ENCODE results near the gene STYX. TPM values are rescaled to one million over a fixed set of nuclear protein-coding genes. Genes with fewer than 3 reads are reported as not detected.
A peak's percentile ranks its signal among the peaks of the same experiment; 100 is the strongest.
"Not testable (repeated sequence)": the region's sequence is repeated elsewhere in the genome, so short reads cannot be mapped to it uniquely, and the experiment has no call there.

Gene STYX
- total RNA-seq, 2 donors from 2014 or later = 12.8 to 20.9 TPM

GRCh38 chr14:52759145-52759544, 29.2 kb downstream of the STYX start:
- peaks cover 0 to 5% of the 10 kb centered on the region in 2 donors for H3K36me3 Mint-ChIP-seq
- H3K27ac Mint-ChIP-seq = no peak overlapping the region
- ATAC-seq (no peak), DNase-seq (ENCODE audit: low spot score in 2 of 2) (no peak)
- no peaks in the 10 kb centered on the region for H3K9me3 Mint-ChIP-seq

- H3K9me3 Mint-ChIP-seq = not testable (repeated sequence)
- peak overlapping the region in 1 of 2 donors; percentile 12 for H3K27ac Mint-ChIP-seq
Observed at GRCh38 chr14:52762923-52763322, 33.0 kb downstream of the STYX start.

GRCh38 chr14:52767058-52767833, 37.3 kb downstream of the STYX start:
- no peak for DNase-seq (ENCODE audit: low spot score in 2 of 2)
- Mint-ChIP-seq H3K9me3 (no peaks in the 10 kb centered on the region), H3K27ac (peak overlapping the region in 1 of 2 donors; percentile 58), H3K36me3 (peaks cover 0 to 7% of the 10 kb centered on the region in 2 donors)
- no peak for ATAC-seq

More at GRCh38 chr14:52762923-52763322, 33.0 kb downstream of the STYX start:
- not testable (repeated sequence) for H3K36me3 Mint-ChIP-seq; DNase-seq (ENCODE audit: low spot score in 2 of 2); ATAC-seq

GRCh38 chr14:52769887-52770286, 39.9 kb downstream of the STYX start:
- Mint-ChIP-seq H3K9me3 (no peaks in the 10 kb centered on the region), H3K27ac (peak overlapping the region; percentile 26 to 32), H3K36me3 (peaks cover 0 to 7% of the 10 kb centered on the region in 2 donors)
- ATAC-seq = peak in 1 of 2 donors; percentile 49
- no peak for DNase-seq (ENCODE audit: low spot score in 2 of 2)

GRCh38 chr14:52776816-52777215, 46.9 kb downstream of the STYX start:
- Mint-ChIP-seq H3K36me3 (no peaks in the 10 kb centered on the region), H3K27ac (no peak overlapping the region), H3K9me3 (no peaks in the 10 kb centered on the region)
- ATAC-seq (no peak), DNase-seq (ENCODE audit: low spot score in 2 of 2) (no peak)

GRCh38 chr14:52778702-52779101, 48.7 kb downstream of the STYX start:
- no peaks in the 10 kb centered on the region for H3K9me3 Mint-ChIP-seq
- no peaks in the 10 kb centered on the region for H3K36me3 Mint-ChIP-seq
- DNase-seq (ENCODE audit: low spot score in 2 of 2) = no peak
- ATAC-seq = no peak
- H3K27ac Mint-ChIP-seq = no peak overlapping the region

GRCh38 chr14:52780893-52781292, 50.9 kb downstream of the STYX start:
- Mint-ChIP-seq H3K9me3 (no peaks in the 10 kb centered on the region), H3K27ac (no peak overlapping the region), H3K36me3 (no peaks in the 10 kb centered on the region)
- no peak for DNase-seq (ENCODE audit: low spot score in 2 of 2)
- ATAC-seq = no peak

- no peak for ATAC-seq
- H3K9me3 Mint-ChIP-seq = no peaks in the 10 kb centered on the region
- peaks cover 0 to 5% of the 10 kb centered on the region in 2 donors for H3K36me3 Mint-ChIP-seq
Observed at GRCh38 chr14:52781629-52782028, 51.7 kb downstream of the STYX start.

GRCh38 chr14:52783206-52783605, 53.2 kb downstream of the STYX start:
- Mint-ChIP-seq H3K27ac (peak overlapping the region in 1 of 2 donors; percentile 75), H3K9me3 (no peaks in the 10 kb centered on the region), H3K36me3 (peaks cover 0 to 12% of the 10 kb centered on the region in 2 donors)
- ATAC-seq (no peak), DNase-seq (ENCODE audit: low spot score in 2 of 2) (no peak)

More at GRCh38 chr14:52781629-52782028, 51.7 kb downstream of the STYX start:
- no peak for DNase-seq (ENCODE audit: low spot score in 2 of 2)
- H3K27ac Mint-ChIP-seq = no peak overlapping the region

- Mint-ChIP-seq H3K36me3 (peaks cover 10 to 18% of the 10 kb centered on the region in 2 donors), H3K9me3 (no peaks in the 10 kb centered on the region), H3K27ac (no peak overlapping the region)
- ATAC-seq = no peak
- DNase-seq (ENCODE audit: low spot score in 2 of 2) = no peak
Observed at GRCh38 chr14:52786887-52787286, 56.9 kb downstream of the STYX start.

GRCh38 chr14:52789118-52789517, 59.2 kb downstream of the STYX start:
- ATAC-seq (no peak), DNase-seq (ENCODE audit: low spot score in 2 of 2) (no peak)
- Mint-ChIP-seq H3K9me3 (no peaks in the 10 kb centered on the region), H3K36me3 (peaks cover 10 to 18% of the 10 kb centered on the region in 2 donors), H3K27ac (no peak overlapping the region)

GRCh38 chr14:52790011-52790755, 60.2 kb downstream of the STYX start:
- ATAC-seq = no peak
- Mint-ChIP-seq H3K27ac (peak overlapping the region; percentile 74 to 93), H3K9me3 (no peaks in the 10 kb centered on the region), H3K36me3 (peaks cover 10 to 18% of the 10 kb centered on the region in 2 donors)
- no peak for DNase-seq (ENCODE audit: low spot score in 2 of 2)

- Mint-ChIP-seq H3K27ac (peak overlapping the region; percentile 74 to 93), H3K36me3 (peaks cover 10 to 18% of the 10 kb centered on the region in 2 donors), H3K9me3 (no peaks in the 10 kb centered on the region)
- peak in 1 of 2 donors; percentile 9 for ATAC-seq
- no peak for DNase-seq (ENCODE audit: low spot score in 2 of 2)
Observed at GRCh38 chr14:52790756-52791222, 60.8 kb downstream of the STYX start.

GRCh38 chr14:52791223-52792096, 61.5 kb downstream of the STYX start, which contains the start of gene GNPNAT1:
Gene GNPNAT1 (minus strand): TSS chr14:52791607. CDS start chr14:52784650, 6,957 bp downstream.
- peak; percentile 92 to 96 for ATAC-seq
- peak; percentile 85 to 87 for DNase-seq (ENCODE audit: low spot score in 2 of 2)

GRCh38 chr14:52792097-52792415, 62.1 kb downstream of the STYX start:
- Mint-ChIP-seq H3K36me3 (peaks cover 10% of the 10 kb centered on the region in 2 donors), H3K9me3 (no peaks in the 10 kb centered on the region), H3K27ac (peak overlapping the region; percentile 74 to 93)
- DNase-seq (ENCODE audit: low spot score in 2 of 2) (no peak), ATAC-seq (no peak)

More at GRCh38 chr14:52791223-52792096, 61.5 kb downstream of the STYX start, which contains the start of gene GNPNAT1:
- no peaks in the 10 kb centered on the region for H3K9me3 Mint-ChIP-seq
- H3K36me3 Mint-ChIP-seq = peaks cover 10 to 15% of the 10 kb centered on the region in 2 donors
- H3K27ac Mint-ChIP-seq = peak within 1 kb of the TSS; percentile 74 to 93

GRCh38 chr14:52793061-52793460, 63.1 kb downstream of the STYX start:
- Mint-ChIP-seq H3K36me3 (peaks cover 6 to 10% of the 10 kb centered on the region in 2 donors), H3K27ac (no peak overlapping the region), H3K9me3 (no peaks in the 10 kb centered on the region)
- ATAC-seq = no peak
- DNase-seq (ENCODE audit: low spot score in 2 of 2) = no peak
